Measurements from ENCODE around the gene DAGLA.

Gene DAGLA

GRCh38 chr11:61666684-61667297 is 13.4 kb upstream of the DAGLA start:
- no peak overlapping the region for H3K9ac ChIP-seq (ENCODE audit: low read length)
- H3K36me3 ChIP-seq (replicated peaks; ENCODE audit: insufficient read depth, low read length): no peaks in the 10 kb centered on the region
- H3K79me2 ChIP-seq (ENCODE audit: low read length): no peaks in the 10 kb centered on the region
- H3K4me2 ChIP-seq (ENCODE audit: low read depth, low read length): no peak overlapping the region
- H3F3A ChIP-seq (ENCODE audit: insufficient read depth, low read length): no peaks in the 10 kb centered on the region
- H2AFZ ChIP-seq (ENCODE audit: low read length): no peak overlapping the region
- H3K9me3 ChIP-seq (replicated peaks; ENCODE audit: insufficient read depth, low read length): no peaks in the 10 kb centered on the region
- no peaks in the 10 kb centered on the region for H3K4me1 ChIP-seq (ENCODE audit: low read length)
- H3K27me3 ChIP-seq (replicated peaks; ENCODE audit: insufficient read depth, low read length): peaks cover 70% of the 10 kb centered on the region
- H4K20me1 ChIP-seq (ENCODE audit: insufficient read depth, low read length): no peaks in the 10 kb centered on the region
- H3K9me2 ChIP-seq (replicated peaks; ENCODE audit: insufficient read depth, low read length): no peaks in the 10 kb centered on the region
- H3K27ac ChIP-seq (ENCODE audit: low read length): no peak overlapping the region
- no peak for DNase-seq
- H3K4me3 ChIP-seq (ENCODE audit: low read length): no peak overlapping the region
- TF ChIP-seq EZH2 (optimal IDR thresholded peaks at IDR 0.05; ENCODE audit: low read depth, low read length) (no peak), EZH2phosphoT487 (IDR thresholded peaks at IDR 0.05; ENCODE audit: low read length) (no peak), CTCF (IDR thresholded peaks at IDR 0.05; ENCODE audit: low read length) (no peak)

- TF ChIP-seq CTCF (IDR thresholded peaks at IDR 0.05; ENCODE audit: low read length) (no peak), EZH2phosphoT487 (IDR thresholded peaks at IDR 0.05; ENCODE audit: low read length) (no peak)
- H3K27ac ChIP-seq (ENCODE audit: low read length): no peak overlapping the region
- no peak for DNase-seq
- H3K9me2 ChIP-seq (replicated peaks; ENCODE audit: insufficient read depth, low read length): no peaks in the 10 kb centered on the region
- H3F3A ChIP-seq (ENCODE audit: insufficient read depth, low read length): no peaks in the 10 kb centered on the region
- peaks cover 73% of the 10 kb centered on the region for H3K27me3 ChIP-seq (replicated peaks; ENCODE audit: insufficient read depth, low read length)
- no peak overlapping the region for H3K4me2 ChIP-seq (ENCODE audit: low read depth, low read length)
- no peaks in the 10 kb centered on the region for H3K4me1 ChIP-seq (ENCODE audit: low read length)
- no peaks in the 10 kb centered on the region for H3K9me3 ChIP-seq (replicated peaks; ENCODE audit: insufficient read depth, low read length)
- H3K9ac ChIP-seq (ENCODE audit: low read length): no peak overlapping the region
- no peaks in the 10 kb centered on the region for H3K79me2 ChIP-seq (ENCODE audit: low read length)
- no peak overlapping the region for H2AFZ ChIP-seq (ENCODE audit: low read length)
- H4K20me1 ChIP-seq (ENCODE audit: insufficient read depth, low read length): no peaks in the 10 kb centered on the region
- no peak overlapping the region for H3K4me3 ChIP-seq (ENCODE audit: low read length)
- H3K36me3 ChIP-seq (replicated peaks; ENCODE audit: insufficient read depth, low read length): no peaks in the 10 kb centered on the region
Measured at GRCh38 chr11:61667684-61668305, 12.4 kb upstream of the DAGLA start.

GRCh38 chr11:61669417-61669816 is 10.8 kb upstream of the DAGLA start:
- no peak for TF ChIP-seq EZH2phosphoT487 (IDR thresholded peaks at IDR 0.05; ENCODE audit: low read length)
- no peak for TF ChIP-seq CTCF (IDR thresholded peaks at IDR 0.05; ENCODE audit: low read length)
- TF ChIP-seq EZH2 (optimal IDR thresholded peaks at IDR 0.05; ENCODE audit: low read depth, low read length): no peak
- Histone ChIP-seq H3K9me3 (replicated peaks; ENCODE audit: insufficient read depth, low read length) (no peaks in the 10 kb centered on the region), H3F3A (ENCODE audit: insufficient read depth, low read length) (no peaks in the 10 kb centered on the region), H3K79me2 (ENCODE audit: low read length) (no peaks in the 10 kb centered on the region), H3K4me1 (ENCODE audit: low read length) (no peaks in the 10 kb centered on the region), H3K4me3 (ENCODE audit: low read length) (no peak overlapping the region), H4K20me1 (ENCODE audit: insufficient read depth, low read length) (no peaks in the 10 kb centered on the region), H3K27me3 (replicated peaks; ENCODE audit: insufficient read depth, low read length) (peaks cover 82% of the 10 kb centered on the region), H3K27ac (ENCODE audit: low read length) (no peak overlapping the region), H3K4me2 (ENCODE audit: low read depth, low read length) (no peak overlapping the region), H2AFZ (ENCODE audit: low read length) (no peak overlapping the region), H3K36me3 (replicated peaks; ENCODE audit: insufficient read depth, low read length) (no peaks in the 10 kb centered on the region), H3K9ac (ENCODE audit: low read length) (no peak overlapping the region), H3K9me2 (replicated peaks; ENCODE audit: insufficient read depth, low read length) (no peaks in the 10 kb centered on the region)
- no peak for DNase-seq

Measured in MM.1S (cell line).